IPS-11a (cell line): ENCODE results near the gene FAM111A.
"Not testable (repeated sequence)": the region's sequence is repeated elsewhere in the genome, so short reads cannot be mapped to it uniquely, and the experiment has no call there.

Experiments used
- H3K4me3 ChIP-seq: one replicate; pipeline ENCODE4 v1.5.1; 2013; ENCODE audit warnings: low read depth, low read length, control low read depth

The FAM111A gene

GRCh38 chr11:59142530-59143507 lies at the start of gene FAM111A:
FAM111A (plus strand) TSS chr11:59142856; CDS start chr11:59148873, 6,017 bp downstream.
- H3K4me3 ChIP-seq: peak within 1 kb of the TSS; percentile 72

GRCh38 chr11:59093576-59093975 lies 49.1 kb upstream of the FAM111A start:
- not testable (repeated sequence) for H3K4me3 ChIP-seq

- not testable (repeated sequence) for H3K4me3 ChIP-seq
Observed at GRCh38 chr11:59095225-59095624, 47.4 kb upstream of the FAM111A start.

GRCh38 chr11:59095972-59096575 lies 46.6 kb upstream of the FAM111A start:
- H3K4me3 ChIP-seq: not testable (repeated sequence)

- H3K4me3 ChIP-seq: no peak overlapping the region
Observed at GRCh38 chr11:59097113-59097708, 45.4 kb upstream of the FAM111A start.

- H3K4me3 ChIP-seq: not testable (repeated sequence)
Observed at GRCh38 chr11:59097938-59098337, 44.7 kb upstream of the FAM111A start.

GRCh38 chr11:59102259-59102765 lies 40.3 kb upstream of the FAM111A start:
- H3K4me3 ChIP-seq: peak overlapping the region; percentile 37

- H3K4me3 ChIP-seq: peak within 1 kb of the TSS; percentile 41
Observed at GRCh38 chr11:59106363-59107336, 36.0 kb upstream of the FAM111A start, which contains the start of gene FAM111B. FAM111B (plus strand) TSS chr11:59107237; CDS start chr11:59109626, 2,389 bp downstream.

GRCh38 chr11:59107721-59108120 lies 34.9 kb upstream of the FAM111A start:
- H3K4me3 ChIP-seq: peak overlapping the region; percentile 41

GRCh38 chr11:59112494-59112893 lies 30.2 kb upstream of the FAM111A start:
- no peak overlapping the region for H3K4me3 ChIP-seq

GRCh38 chr11:59114344-59114743 lies 28.3 kb upstream of the FAM111A start:
- no peak overlapping the region for H3K4me3 ChIP-seq

GRCh38 chr11:59115553-59115952 lies 27.1 kb upstream of the FAM111A start:
- H3K4me3 ChIP-seq: no peak overlapping the region

GRCh38 chr11:59117774-59118173 lies 24.9 kb upstream of the FAM111A start:
- H3K4me3 ChIP-seq: no peak overlapping the region

GRCh38 chr11:59119826-59120225 lies 22.8 kb upstream of the FAM111A start:
- H3K4me3 ChIP-seq: no peak overlapping the region

- no peak overlapping the region for H3K4me3 ChIP-seq
Observed at GRCh38 chr11:59135648-59136461, 6.8 kb upstream of the FAM111A start.

- H3K4me3 ChIP-seq: not testable (repeated sequence)
Observed at GRCh38 chr11:59136551-59136950, 6.1 kb upstream of the FAM111A start.

- no peak overlapping the region for H3K4me3 ChIP-seq
Observed at GRCh38 chr11:59137190-59137589, 5.5 kb upstream of the FAM111A start.

GRCh38 chr11:59138643-59139042 lies 4.0 kb upstream of the FAM111A start:
- no peak overlapping the region for H3K4me3 ChIP-seq

GRCh38 chr11:59141191-59141590 lies 1.5 kb upstream of the FAM111A start:
- no peak overlapping the region for H3K4me3 ChIP-seq
